Breast epithelium (tissue), 4 donors: ENCODE results near the gene DLD. TPM values are rescaled to one million over a fixed set of nuclear protein-coding genes. Genes with fewer than 3 reads are reported as not detected.
A peak's percentile ranks its signal among the peaks of the same experiment; 100 is the strongest.

Experiments used
- DNase-seq, 2 donors: peaks; one replicate each; pipeline ENCODE4 v3.0.0-alpha.2; 2019; ENCODE audit warnings: low spot score in 2 of 2
- H3K27ac ChIP-seq, 2 donors: fragments of 200-600 bp; sonication (generic) in 1 of 2; one replicate each; pipeline ENCODE4 v1.5.1; 2016 to 2019; ENCODE audit warnings: mild to moderate bottlenecking in 1 of 2
- H3K27me3 ChIP-seq, 2 donors: fragments of 200-600 bp; sonication (generic) in 1 of 2; one replicate each; pipeline versions ENCODE4 v1.5.1 to v1.6.0; 2017 to 2019; ENCODE audit warnings: control low read depth in 1 of 2, mild to moderate bottlenecking in 1 of 2
- H3K36me3 ChIP-seq: fragments of 200-600 bp; one replicate; pipeline ENCODE4 v1.5.1; 2019
- H3K4me1 ChIP-seq, 2 donors: fragments of 200-600 bp; sonication (generic); one replicate each; pipeline ENCODE4 v1.5.1; 2016 to 2019; ENCODE audit warnings: control low read depth in 1 of 2
- H3K4me3 ChIP-seq, 3 donors: fragments of 200-600 bp; sonication (generic); 1 replicate in 2 of 3; 2 replicates in 1 of 3; pipeline ENCODE4 v1.5.1; 2016 to 2019; ENCODE audit warnings: mild to moderate bottlenecking in 3 of 3, moderate library complexity in 2 of 3
- H3K9me3 ChIP-seq, 2 donors: fragments of 200-600 bp; sonication (generic) in 1 of 2; one replicate each; pipeline ENCODE4 v1.5.1; 2016 to 2019; ENCODE audit warnings: control low read depth in 1 of 2
- POLR2A ChIP-seq: fragments of 450-650 bp; IDR thresholded peaks from one replicate; pipeline ENCODE4 v1.6.1; 2016; ENCODE audit warnings: antibody characterized with exemption, mild to moderate bottlenecking, moderate library complexity
- POLR2AphosphoS5 ChIP-seq, 3 donors: sonication (generic); formaldehyde crosslinking; IDR thresholded peaks; one replicate each; pipeline ENCODE4 v1.6.1; 2017; ENCODE audit warnings: antibody characterized with exemption in 3 of 3
- intact Hi-C: fragments of 100-400 bp; cut with DNase I; formaldehyde crosslinking; loops from one replicate; pipeline ENCODE4 v1.15.1; 2023; ENCODE audit warnings: low total_unique reads
- total RNA-seq, 3 donors: library from RNA; depleted of rRNA; stranded (reverse); fragments of >200 nt; gene quantifications; one replicate each; pipeline ENCODE4 v1.1.0, GENCODE V29; 2016
- TF ChIP-seq, protein P1 (sequence below), 3 donors: fragments of 450-650 bp; IDR thresholded peaks; one replicate each; pipeline ENCODE4 v1.5.1; 2016 to 2017; ENCODE audit warnings: antibody characterized with exemption in 3 of 3, mild to moderate bottlenecking in 3 of 3, moderate library complexity in 3 of 3

Gene DLD
- total RNA-seq, 3 donors from 2014 or later, result 57.5 to 74.1 (median 58.3) TPM

GRCh38 chr7:107924841-107925504 lies 34.0 kb downstream of the DLD start:
- no peaks in the 10 kb centered on the region for H3K9me3 ChIP-seq
- no peaks in the 10 kb centered on the region for H3K27me3 ChIP-seq
- H3K27ac ChIP-seq, result peak overlapping the region in 1 of 2 donors; percentile 48
- no peak overlapping the region for H3K4me3 ChIP-seq
- no peaks in the 10 kb centered on the region for H3K36me3 ChIP-seq
- TF ChIP-seq POLR2A, result no peak
- TF ChIP-seq, protein P1, sequence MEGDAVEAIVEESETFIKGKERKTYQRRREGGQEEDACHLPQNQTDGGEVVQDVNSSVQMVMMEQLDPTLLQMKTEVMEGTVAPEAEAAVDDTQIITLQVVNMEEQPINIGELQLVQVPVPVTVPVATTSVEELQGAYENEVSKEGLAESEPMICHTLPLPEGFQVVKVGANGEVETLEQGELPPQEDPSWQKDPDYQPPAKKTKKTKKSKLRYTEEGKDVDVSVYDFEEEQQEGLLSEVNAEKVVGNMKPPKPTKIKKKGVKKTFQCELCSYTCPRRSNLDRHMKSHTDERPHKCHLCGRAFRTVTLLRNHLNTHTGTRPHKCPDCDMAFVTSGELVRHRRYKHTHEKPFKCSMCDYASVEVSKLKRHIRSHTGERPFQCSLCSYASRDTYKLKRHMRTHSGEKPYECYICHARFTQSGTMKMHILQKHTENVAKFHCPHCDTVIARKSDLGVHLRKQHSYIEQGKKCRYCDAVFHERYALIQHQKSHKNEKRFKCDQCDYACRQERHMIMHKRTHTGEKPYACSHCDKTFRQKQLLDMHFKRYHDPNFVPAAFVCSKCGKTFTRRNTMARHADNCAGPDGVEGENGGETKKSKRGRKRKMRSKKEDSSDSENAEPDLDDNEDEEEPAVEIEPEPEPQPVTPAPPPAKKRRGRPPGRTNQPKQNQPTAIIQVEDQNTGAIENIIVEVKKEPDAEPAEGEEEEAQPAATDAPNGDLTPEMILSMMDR (IDR thresholded peaks at IDR 0.05), result no peak
- TF ChIP-seq POLR2AphosphoS5 (IDR thresholded peaks at IDR 0.05), result no peak
- intact Hi-C loops, result no loop called here
- H3K4me1 ChIP-seq, result no peaks in the 10 kb centered on the region
- DNase-seq, result no peak

DNA sequence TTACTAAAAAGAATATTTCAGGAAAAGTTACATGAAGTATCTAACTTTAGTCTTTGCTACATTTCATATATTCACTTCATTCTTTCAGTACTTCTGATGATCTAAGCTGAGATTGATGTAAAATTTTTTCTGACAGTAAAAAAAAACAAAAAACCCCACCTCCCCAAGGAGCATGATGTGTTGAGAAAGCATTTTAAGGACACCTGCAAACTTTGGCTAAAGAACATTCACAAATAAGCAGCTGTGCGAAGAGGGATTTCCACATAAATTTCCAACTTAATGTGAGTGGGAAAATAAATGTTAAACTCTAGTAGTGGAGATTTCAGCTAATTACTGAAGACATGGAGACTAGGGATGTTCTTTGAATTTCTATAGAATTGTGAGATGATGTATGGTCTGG lies 35.5 kb downstream of the DLD start:
- no peak for DNase-seq
- H3K27ac ChIP-seq, result no peak overlapping the region
- no peaks in the 10 kb centered on the region for H3K36me3 ChIP-seq
- H3K27me3 ChIP-seq, result no peaks in the 10 kb centered on the region
- intact Hi-C loops, result no loop called here
- TF ChIP-seq, protein P1 (IDR thresholded peaks at IDR 0.05), result no peak
- TF ChIP-seq POLR2AphosphoS5 (IDR thresholded peaks at IDR 0.05), result no peak
- TF ChIP-seq POLR2A, result no peak
- H3K4me3 ChIP-seq, result no peak overlapping the region
- H3K4me1 ChIP-seq, result no peaks in the 10 kb centered on the region
- H3K9me3 ChIP-seq, result no peaks in the 10 kb centered on the region

- H3K36me3 ChIP-seq, result no peaks in the 10 kb centered on the region
- H3K27me3 ChIP-seq, result no peaks in the 10 kb centered on the region
- no peaks in the 10 kb centered on the region for H3K4me1 ChIP-seq
- H3K4me3 ChIP-seq, result no peak overlapping the region
- H3K27ac ChIP-seq, result peak overlapping the region; percentile 9 to 34
- H3K9me3 ChIP-seq, result no peaks in the 10 kb centered on the region
- DNase-seq, result no peak
- no peak for TF ChIP-seq POLR2AphosphoS5 (IDR thresholded peaks at IDR 0.05)
- intact Hi-C loops, result no loop called here
These were observed 40.9 kb downstream of the DLD start for GRCh38 chr7:107931740-107932515.

- Histone ChIP-seq H3K27ac (no peak overlapping the region), H3K9me3 (no peaks in the 10 kb centered on the region), H3K36me3 (no peaks in the 10 kb centered on the region), H3K27me3 (no peaks in the 10 kb centered on the region), H3K4me3 (no peak overlapping the region), H3K4me1 (no peaks in the 10 kb centered on the region)
- TF ChIP-seq, protein P1 (IDR thresholded peaks at IDR 0.05), result no peak
- TF ChIP-seq POLR2AphosphoS5 (IDR thresholded peaks at IDR 0.05) (no peak), POLR2A (no peak)
- intact Hi-C loops, result no loop called here
- no peak for DNase-seq
These were observed 41.8 kb downstream of the DLD start for GRCh38 chr7:107932805-107933204.

DNA sequence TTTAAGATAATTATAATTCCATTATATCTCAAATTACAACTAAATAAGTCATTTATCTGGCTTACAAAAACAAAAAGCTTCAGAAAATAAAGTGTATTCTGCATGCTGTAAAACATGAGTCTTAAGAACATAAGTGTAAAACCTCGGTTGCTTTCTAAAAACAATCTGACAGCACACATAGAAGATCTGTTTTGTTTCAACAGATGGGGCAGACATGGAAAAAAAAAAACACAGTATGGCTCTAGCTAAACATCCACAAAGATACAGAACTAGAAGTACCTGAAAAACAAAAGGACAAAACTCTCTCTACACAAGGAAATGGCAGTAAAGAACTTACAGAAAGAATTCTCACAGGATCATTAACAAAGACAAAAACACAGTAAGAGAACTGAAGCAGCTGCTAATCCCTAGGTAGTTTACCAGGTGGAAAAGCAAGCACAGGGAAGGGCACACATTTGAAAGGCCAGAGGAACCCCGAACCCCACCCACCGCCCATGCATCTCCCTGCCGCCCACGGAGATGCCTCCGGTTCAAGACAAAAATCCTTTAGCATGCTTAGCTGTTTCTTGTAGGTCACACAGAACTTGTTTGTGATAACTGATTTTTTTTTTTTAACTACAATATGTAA lies 42.5 kb downstream of the DLD start:
- no peak for DNase-seq
- Histone ChIP-seq H3K4me1 (no peaks in the 10 kb centered on the region), H3K27ac (no peak overlapping the region), H3K27me3 (no peaks in the 10 kb centered on the region), H3K36me3 (no peaks in the 10 kb centered on the region), H3K4me3 (no peak overlapping the region), H3K9me3 (no peaks in the 10 kb centered on the region)
- no peak for TF ChIP-seq POLR2A
- TF ChIP-seq POLR2AphosphoS5 (IDR thresholded peaks at IDR 0.05), result no peak
- TF ChIP-seq, protein P1 (IDR thresholded peaks at IDR 0.05), result no peak
- intact Hi-C loops, result no loop called here
